SK-N-SH treated with all-trans-retinoic acid at 6 μM for 48 hours (cell line): ENCODE measurements around the gene RUFY3.

Experiments
- SNAI2 ChIP-seq: fragments of 250-450 bp; sonication (Bioruptor Pico); IDR thresholded peaks from 2 replicates; pipeline ENCODE4 v1.5.0; 2020; ENCODE audit warnings: mild to moderate bottlenecking, moderate library complexity
- ZNF70 ChIP-seq: fragments of 450-650 bp; formaldehyde crosslinking; IDR thresholded peaks from 2 replicates; pipeline ENCODE4 v1.5.0; 2020; ENCODE audit warnings: mild to moderate bottlenecking, moderate library complexity

DNA sequence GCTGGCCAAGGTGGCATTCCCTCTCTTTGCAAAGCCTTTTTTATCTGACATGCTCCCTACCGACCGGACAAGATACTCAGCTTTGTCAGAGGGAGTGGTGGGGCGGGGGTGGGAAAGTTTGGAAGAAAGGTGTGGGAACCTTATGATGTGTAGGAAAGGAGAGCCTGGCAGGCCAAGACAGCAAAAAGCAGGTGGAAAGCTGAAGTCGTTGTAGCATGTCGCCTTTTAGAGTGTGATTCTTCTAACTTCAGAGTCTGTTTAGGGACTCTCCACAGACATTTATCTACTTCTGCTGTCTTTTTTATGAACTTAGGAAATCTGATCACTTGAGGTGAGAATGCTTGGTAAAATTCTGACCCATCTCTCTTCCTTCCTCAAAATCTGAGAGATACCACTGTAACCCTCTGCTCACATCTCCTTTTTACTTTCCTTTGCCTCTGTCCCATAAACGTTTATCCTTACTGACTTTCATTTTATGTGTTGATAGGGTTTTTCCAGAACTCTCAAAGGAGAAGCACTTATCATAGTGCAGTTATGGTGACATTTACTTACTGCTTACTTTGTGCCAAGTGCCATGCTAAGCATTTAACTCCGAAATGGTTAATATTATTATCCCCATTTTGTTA, 8.2 kb upstream of the RUFY3 start:
- no peak for TF ChIP-seq SNAI2
- no peak for TF ChIP-seq ZNF70 (CRISPR knock-in tag)
